ENCODE data around the gene CNST. TPM values are rescaled to one million over a fixed set of nuclear protein-coding genes. Genes with fewer than 3 reads are reported as not detected.

Gene CNST
- total and polyA plus RNA-seq, 2 donors from 2014 or later, result 5.6 to 24.1 TPM

GRCh38 chr1:246640747-246641146 lies 74.5 kb downstream of the CNST start:
- DNase-seq, result no peak
- Histone ChIP-seq H3K36me3 (ENCODE audit: control insufficient read depth in 2 of 3, insufficient read depth in 3 of 3, low read length in 3 of 3) (peaks cover 2 to 11% (median 7%) of the 10 kb centered on the region in 3 donors), H3K4me1 (ENCODE audit: control insufficient read depth in 2 of 3, insufficient read depth in 2 of 3, low read depth in 1 of 3, low read length in 3 of 3) (no peaks in the 10 kb centered on the region), H3K9ac (ENCODE audit: low read length in 3 of 3) (no peak overlapping the region), H3K27me3 (ENCODE audit: control insufficient read depth, insufficient read depth, low read length) (no peaks in the 10 kb centered on the region), H3K4me3 (ENCODE audit: low read length in 3 of 3) (no peak overlapping the region), H3K9me3 (ENCODE audit: control insufficient read depth in 2 of 3, insufficient read depth in 1 of 3, low read length in 3 of 3) (no peaks in the 10 kb centered on the region), H3K27ac (ENCODE audit: low read depth in 2 of 2, low read length in 2 of 2) (no peak overlapping the region)
- no peak for TF ChIP-seq CTCF (IDR thresholded peaks at IDR 0.05; ENCODE audit: borderline replicate concordance, extremely low read depth, insufficient read depth)
- intact Hi-C loops (cut with DNase I), result no loop called here
- no peak for FAIRE-seq

- no peak for TF ChIP-seq CTCF (IDR thresholded peaks at IDR 0.05; ENCODE audit: borderline replicate concordance, extremely low read depth, insufficient read depth)
- intact Hi-C loops (cut with DNase I), result no loop called here
- FAIRE-seq, result no peak
- Histone ChIP-seq H3K27ac (ENCODE audit: low read depth in 2 of 2, low read length in 2 of 2) (no peak overlapping the region), H3K4me1 (ENCODE audit: control insufficient read depth in 2 of 3, insufficient read depth in 2 of 3, low read depth in 1 of 3, low read length in 3 of 3) (no peaks in the 10 kb centered on the region), H3K36me3 (ENCODE audit: control insufficient read depth in 2 of 3, insufficient read depth in 3 of 3, low read length in 3 of 3) (peaks cover 2 to 11% (median 7%) of the 10 kb centered on the region in 3 donors), H3K27me3 (ENCODE audit: control insufficient read depth, insufficient read depth, low read length) (no peaks in the 10 kb centered on the region), H3K4me3 (ENCODE audit: low read length in 3 of 3) (no peak overlapping the region), H3K9me3 (ENCODE audit: control insufficient read depth in 2 of 3, insufficient read depth in 1 of 3, low read length in 3 of 3) (no peaks in the 10 kb centered on the region), H3K9ac (ENCODE audit: low read length in 3 of 3) (no peak overlapping the region)
- peak in 1 of 5 donors; percentile 35 for DNase-seq
These were observed 75.1 kb downstream of the CNST start for GRCh38 chr1:246641394-246641793.

GRCh38 chr1:246642719-246643118 lies 76.5 kb downstream of the CNST start:
- FAIRE-seq (no peak), DNase-seq (no peak)
- H3K4me3 ChIP-seq (ENCODE audit: low read length in 3 of 3), result no peak overlapping the region
- no peak for TF ChIP-seq CTCF (IDR thresholded peaks at IDR 0.05; ENCODE audit: borderline replicate concordance, extremely low read depth, insufficient read depth)
- H3K4me1 ChIP-seq (ENCODE audit: control insufficient read depth in 2 of 3, insufficient read depth in 2 of 3, low read depth in 1 of 3, low read length in 3 of 3), result no peaks in the 10 kb centered on the region
- no peaks in the 10 kb centered on the region for H3K9me3 ChIP-seq (ENCODE audit: control insufficient read depth in 2 of 3, insufficient read depth in 1 of 3, low read length in 3 of 3)
- H3K27me3 ChIP-seq (ENCODE audit: control insufficient read depth, insufficient read depth, low read length), result no peaks in the 10 kb centered on the region
- peaks cover 2 to 16% (median 8%) of the 10 kb centered on the region in 3 donors for H3K36me3 ChIP-seq (ENCODE audit: control insufficient read depth in 2 of 3, insufficient read depth in 3 of 3, low read length in 3 of 3)
- no peak overlapping the region for H3K27ac ChIP-seq (ENCODE audit: low read depth in 2 of 2, low read length in 2 of 2)
- H3K9ac ChIP-seq (ENCODE audit: low read length in 3 of 3), result no peak overlapping the region
- intact Hi-C loops (cut with DNase I), result no loop called here

- TF ChIP-seq CTCF (IDR thresholded peaks at IDR 0.05; ENCODE audit: borderline replicate concordance, extremely low read depth, insufficient read depth), result peak; percentile 36
- Histone ChIP-seq H3K9me3 (ENCODE audit: control insufficient read depth in 2 of 3, insufficient read depth in 1 of 3, low read length in 3 of 3) (no peaks in the 10 kb centered on the region), H3K4me1 (ENCODE audit: control insufficient read depth in 2 of 3, insufficient read depth in 2 of 3, low read depth in 1 of 3, low read length in 3 of 3) (no peaks in the 10 kb centered on the region), H3K27ac (ENCODE audit: low read depth in 2 of 2, low read length in 2 of 2) (no peak overlapping the region), H3K27me3 (ENCODE audit: control insufficient read depth, insufficient read depth, low read length) (no peaks in the 10 kb centered on the region), H3K9ac (ENCODE audit: low read length in 3 of 3) (no peak overlapping the region), H3K4me3 (ENCODE audit: low read length in 3 of 3) (no peak overlapping the region), H3K36me3 (ENCODE audit: control insufficient read depth in 2 of 3, insufficient read depth in 3 of 3, low read length in 3 of 3) (peaks cover 2 to 27% (median 9%) of the 10 kb centered on the region in 3 donors)
- no peak for FAIRE-seq
- intact Hi-C loops (cut with DNase I), result no loop called here
- DNase-seq, result peak; percentile 34 to 80 (median 59)
These were observed 80.9 kb downstream of the CNST start for GRCh38 chr1:246647113-246647512.

Data from kidney (tissue), 14 donors.